ENCODE results near the gene ADM.

DNA sequence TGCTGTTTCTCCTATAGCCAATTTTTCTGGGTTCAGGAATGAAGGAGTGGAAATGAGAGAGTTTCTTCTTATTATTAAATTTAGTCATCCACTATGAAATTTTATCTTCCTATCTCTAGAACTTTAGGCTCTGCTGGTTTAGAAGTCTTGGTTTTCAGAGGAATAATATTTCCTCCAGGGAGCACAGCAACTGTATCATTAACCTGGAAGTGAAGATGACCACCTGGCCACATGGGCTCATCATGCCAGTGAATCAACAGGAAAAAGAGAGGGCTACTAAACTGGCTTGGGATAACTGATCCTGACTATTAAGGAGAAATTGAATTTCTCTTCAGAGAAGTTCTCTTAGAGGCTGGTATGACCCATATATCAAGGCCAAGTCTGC, 44.4 kb downstream of the ADM start:
- TF ChIP-seq SUZ12 (IDR thresholded peaks at IDR 0.05), result no peak
- no peak for TF ChIP-seq FOXM1 (IDR thresholded peaks at IDR 0.05; ENCODE audit: borderline replicate concordance)
- no peak for TF ChIP-seq SP1 (IDR thresholded peaks at IDR 0.05)
- TF ChIP-seq ARNT (IDR thresholded peaks at IDR 0.05), result no peak
- TF ChIP-seq ZNF384 (IDR thresholded peaks at IDR 0.05), result no peak
- TF ChIP-seq NFRKB (IDR thresholded peaks at IDR 0.05), result no peak
- TF ChIP-seq FOXK2 (IDR thresholded peaks at IDR 0.05), result no peak
- no peak for TF ChIP-seq FOXA1 (IDR thresholded peaks at IDR 0.05)

Data from HEK293T (cell line).